Effector memory CD4-positive, alpha-beta T cell (primary cell): ENCODE measurements around the gene OR2W1.

Experiments used
- DNase-seq, 3 donors: peaks; one replicate each; pipeline ENCODE4 v3.0.0-alpha.2; 2020
- H3K27ac ChIP-seq: 2 replicates; pipeline ENCODE4 v1.7.0; 2013; ENCODE audit warnings: mild to moderate bottlenecking, low read length, moderate library complexity; ENCODE audit not compliant: insufficient read depth, poor library complexity, severe bottlenecking
- H3K27me3 ChIP-seq: replicated peaks from 2 replicates; pipeline ENCODE4 v1.7.0; 2013; ENCODE audit warnings: mild to moderate bottlenecking, low read length; ENCODE audit not compliant: insufficient read depth, control insufficient read depth, poor library complexity, severe bottlenecking
- H3K36me3 ChIP-seq: 2 replicates; pipeline ENCODE4 v1.7.0; 2013; ENCODE audit warnings: mild to moderate bottlenecking, low read length, moderate library complexity; ENCODE audit not compliant: control insufficient read depth, insufficient read depth
- H3K4me1 ChIP-seq: 2 replicates; pipeline ENCODE4 v1.7.0; 2013; ENCODE audit warnings: low read length, mild to moderate bottlenecking; ENCODE audit not compliant: control insufficient read depth, insufficient read depth, poor library complexity, severe bottlenecking
- H3K4me3 ChIP-seq: 2 replicates; pipeline ENCODE4 v1.7.0; 2013; ENCODE audit warnings: low read length, low read depth, mild to moderate bottlenecking; ENCODE audit not compliant: insufficient read depth, poor library complexity, severe bottlenecking
- H3K9me3 ChIP-seq: 2 replicates; pipeline ENCODE4 v1.7.0; 2013; ENCODE audit warnings: mild to moderate bottlenecking, low read length, moderate library complexity; ENCODE audit not compliant: control insufficient read depth
- total RNA-seq, 3 donors: gene quantifications; one replicate each; lab custom pipeline; 2026; lab: John Stamatoyannopoulos, UW

Gene OR2W1, protein sequence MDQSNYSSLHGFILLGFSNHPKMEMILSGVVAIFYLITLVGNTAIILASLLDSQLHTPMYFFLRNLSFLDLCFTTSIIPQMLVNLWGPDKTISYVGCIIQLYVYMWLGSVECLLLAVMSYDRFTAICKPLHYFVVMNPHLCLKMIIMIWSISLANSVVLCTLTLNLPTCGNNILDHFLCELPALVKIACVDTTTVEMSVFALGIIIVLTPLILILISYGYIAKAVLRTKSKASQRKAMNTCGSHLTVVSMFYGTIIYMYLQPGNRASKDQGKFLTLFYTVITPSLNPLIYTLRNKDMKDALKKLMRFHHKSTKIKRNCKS
- 0 reads per million in 3 donors for total RNA-seq

DNA sequence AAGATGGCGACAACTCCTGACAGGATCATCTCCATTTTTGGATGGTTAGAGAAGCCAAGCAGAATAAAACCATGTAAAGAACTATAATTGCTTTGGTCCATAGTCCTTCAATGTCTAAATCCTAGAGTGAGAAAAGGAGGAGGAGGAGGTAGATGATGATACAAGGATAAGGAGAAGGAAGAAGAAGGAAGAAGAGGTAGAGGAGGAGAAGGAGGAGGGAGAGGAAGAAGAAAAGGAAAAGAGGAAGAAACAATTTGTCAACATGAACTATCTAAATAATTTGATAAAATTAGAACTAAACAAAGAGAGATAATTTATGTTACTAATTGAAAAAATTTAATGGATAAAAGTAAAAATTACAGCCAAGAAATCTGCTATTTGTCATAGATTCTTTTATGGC is at the start of gene OR2W1:
OR2W1 (minus strand) TSS at position 101 of the 400 bp plus-strand sequence; CDS start at position 101, 0 bp downstream.
- peaks cover 6% of the 10 kb centered on the region for H3K27me3 ChIP-seq
- no peak within 1 kb of the TSS for H3K27ac ChIP-seq
- no peaks in the 10 kb centered on the region for H3K4me1 ChIP-seq
- no peaks in the 10 kb centered on the region for H3K36me3 ChIP-seq
- no peak for DNase-seq
- no peak within 1 kb of the TSS for H3K4me3 ChIP-seq
- H3K9me3 ChIP-seq, result no peaks in the 10 kb centered on the region

DNA sequence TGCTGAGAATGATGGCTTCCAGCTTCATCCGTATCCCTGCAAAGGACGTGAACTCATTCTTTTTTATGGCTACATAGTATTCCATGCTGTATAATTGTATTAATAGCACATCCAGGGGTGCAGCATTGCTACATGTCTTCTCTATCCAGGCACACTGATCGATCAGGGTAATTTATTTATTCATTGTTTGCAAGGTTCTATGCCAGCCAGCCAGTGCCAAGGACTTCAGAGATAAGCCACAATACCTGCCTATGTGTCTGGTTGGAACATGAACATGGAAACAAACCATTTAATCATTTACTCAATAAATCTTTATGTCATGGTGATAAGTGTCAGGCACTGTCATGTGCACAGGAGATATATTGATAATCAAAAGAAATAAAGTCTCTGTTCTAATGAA is 48.0 kb upstream of the OR2W1 start:
- Histone ChIP-seq H3K4me3 (no peak overlapping the region), H3K27me3 (no peaks in the 10 kb centered on the region), H3K36me3 (no peaks in the 10 kb centered on the region), H3K4me1 (no peaks in the 10 kb centered on the region), H3K27ac (no peak overlapping the region), H3K9me3 (no peaks in the 10 kb centered on the region)
- DNase-seq, result no peak

GRCh38 chr6:29087213-29087612 is 42.2 kb upstream of the OR2W1 start, which contains the start of gene OR2B3:
TSS of gene OR2B3 (minus strand) at chr6:29087313. CDS start at chr6:29087248, 65 bp downstream.
- Histone ChIP-seq H3K4me1 (no peaks in the 10 kb centered on the region), H3K27me3 (no peaks in the 10 kb centered on the region), H3K9me3 (no peaks in the 10 kb centered on the region), H3K27ac (no peak within 1 kb of the TSS), H3K36me3 (no peaks in the 10 kb centered on the region), H3K4me3 (no peak within 1 kb of the TSS)
- DNase-seq, result no peak

GRCh38 chr6:29082457-29082856 is 37.5 kb upstream of the OR2W1 start:
- H3K9me3 ChIP-seq, result no peaks in the 10 kb centered on the region
- no peak overlapping the region for H3K27ac ChIP-seq
- no peaks in the 10 kb centered on the region for H3K27me3 ChIP-seq
- no peak for DNase-seq
- H3K4me3 ChIP-seq, result no peak overlapping the region
- no peaks in the 10 kb centered on the region for H3K36me3 ChIP-seq
- H3K4me1 ChIP-seq, result no peaks in the 10 kb centered on the region

DNA sequence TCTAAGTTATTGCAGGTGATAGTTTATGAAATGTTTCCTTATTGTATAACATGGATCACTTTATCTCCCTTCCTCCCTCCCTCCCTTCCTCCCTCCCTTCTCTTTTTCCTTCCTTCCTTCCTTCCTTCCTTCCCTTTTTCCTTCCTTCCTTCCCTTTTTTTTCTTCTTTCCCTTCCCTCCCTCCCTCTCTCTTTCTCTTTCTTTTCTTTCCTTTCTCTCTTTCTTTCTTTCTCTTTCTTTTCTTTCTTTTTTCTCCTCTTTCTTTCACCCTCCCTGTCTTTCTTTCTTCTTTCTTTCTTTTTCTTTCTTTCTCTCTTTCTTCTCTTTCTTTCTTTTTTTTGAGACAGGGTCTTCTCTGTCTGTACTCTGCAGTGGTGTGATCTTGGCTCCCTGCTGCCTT is 36.3 kb upstream of the OR2W1 start:
- H3K27me3 ChIP-seq, result no peaks in the 10 kb centered on the region
- no peak overlapping the region for H3K27ac ChIP-seq
- H3K4me3 ChIP-seq, result no peak overlapping the region
- no peaks in the 10 kb centered on the region for H3K4me1 ChIP-seq
- no peaks in the 10 kb centered on the region for H3K9me3 ChIP-seq
- no peaks in the 10 kb centered on the region for H3K36me3 ChIP-seq
- no peak for DNase-seq

GRCh38 chr6:29079203-29079602 is 34.2 kb upstream of the OR2W1 start:
- Histone ChIP-seq H3K9me3 (no peaks in the 10 kb centered on the region), H3K4me1 (no peaks in the 10 kb centered on the region), H3K36me3 (no peaks in the 10 kb centered on the region), H3K27ac (no peak overlapping the region), H3K27me3 (no peaks in the 10 kb centered on the region), H3K4me3 (no peak overlapping the region)
- DNase-seq, result no peak

DNA sequence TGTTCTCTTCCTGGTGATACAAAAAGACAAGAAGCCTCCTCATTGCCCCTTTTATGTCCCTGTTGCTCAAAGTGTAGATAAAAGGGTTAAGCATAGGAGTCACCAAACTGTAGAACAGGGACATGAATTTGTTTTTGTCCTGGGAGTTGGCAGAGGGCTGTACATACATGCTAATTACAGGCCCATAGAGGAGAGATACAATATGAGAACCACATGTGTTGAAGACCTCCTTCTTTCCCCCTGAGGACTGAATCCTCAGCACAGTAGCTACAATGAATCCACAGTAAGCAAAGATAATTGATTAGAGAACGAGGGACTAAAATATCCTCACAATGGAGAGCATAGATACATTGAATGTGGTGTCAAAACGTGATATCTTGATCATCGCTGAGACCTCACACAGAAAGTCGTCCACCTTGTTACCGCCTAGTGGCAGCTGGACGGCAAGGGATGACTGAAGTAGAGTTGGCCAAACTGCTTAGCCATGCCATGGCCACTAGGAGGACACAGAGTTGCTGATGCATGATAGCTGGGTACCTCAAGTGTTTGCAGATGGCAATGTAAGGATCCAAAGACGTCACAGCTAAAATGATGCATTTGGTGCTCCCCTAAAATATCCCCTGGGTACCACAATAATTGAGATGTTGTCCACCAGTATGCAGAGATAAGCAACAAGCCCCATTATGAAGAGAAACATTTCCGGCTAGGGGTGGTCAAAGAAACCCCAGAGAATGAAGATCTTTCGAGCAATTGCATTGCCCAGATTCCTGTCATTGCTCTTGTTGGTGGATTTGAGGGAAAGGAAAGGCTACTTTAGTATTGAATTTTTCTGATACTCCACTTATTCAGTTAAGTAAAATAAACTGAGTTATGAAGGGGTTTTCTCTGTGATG is 27.1 kb upstream of the OR2W1 start:
- DNase-seq, result no peak

GRCh38 chr6:29051680-29052079 is 6.7 kb upstream of the OR2W1 start:
- H3K9me3 ChIP-seq, result no peaks in the 10 kb centered on the region
- no peak overlapping the region for H3K4me3 ChIP-seq
- H3K27me3 ChIP-seq, result peaks cover 4% of the 10 kb centered on the region
- no peak for DNase-seq
- H3K4me1 ChIP-seq, result no peaks in the 10 kb centered on the region
- H3K27ac ChIP-seq, result no peak overlapping the region
- no peaks in the 10 kb centered on the region for H3K36me3 ChIP-seq

More for the DNA sequence above, 27.1 kb upstream of the OR2W1 start:
- H3K9me3 ChIP-seq, result no peaks in the 10 kb centered on the region
- H3K36me3 ChIP-seq, result no peaks in the 10 kb centered on the region
- H3K27me3 ChIP-seq, result peaks cover 4% of the 10 kb centered on the region
- H3K4me3 ChIP-seq, result no peak overlapping the region
- H3K27ac ChIP-seq, result no peak overlapping the region
- no peaks in the 10 kb centered on the region for H3K4me1 ChIP-seq

- DNase-seq, result no peak
- Histone ChIP-seq H3K4me3 (no peak overlapping the region), H3K9me3 (no peaks in the 10 kb centered on the region), H3K27ac (no peak overlapping the region), H3K36me3 (no peaks in the 10 kb centered on the region), H3K4me1 (no peaks in the 10 kb centered on the region), H3K27me3 (no peaks in the 10 kb centered on the region)
Observed at GRCh38 chr6:29035951-29036350, 9.0 kb downstream of the OR2W1 start.

DNA sequence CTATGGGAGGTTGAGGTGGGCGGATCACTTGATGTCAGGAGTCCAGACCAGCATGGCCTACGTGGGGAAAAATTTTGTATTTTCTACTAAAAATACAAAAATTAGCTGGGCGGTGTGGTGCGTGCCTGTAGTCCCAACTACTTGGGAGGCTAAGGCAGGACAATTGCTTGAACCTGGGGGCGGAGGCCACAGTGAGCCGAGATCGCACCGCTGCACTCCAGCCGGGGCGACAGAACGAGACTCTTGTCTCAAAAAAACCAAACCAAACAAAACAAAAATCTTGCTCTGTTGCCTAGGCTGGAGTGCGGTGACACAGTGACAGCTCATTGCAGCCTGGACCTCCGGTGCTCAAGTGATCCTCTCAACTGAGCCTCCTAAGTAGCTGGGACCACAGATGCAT is 16.2 kb downstream of the OR2W1 start:
- Histone ChIP-seq H3K27ac (no peak overlapping the region), H3K4me3 (no peak overlapping the region), H3K9me3 (no peaks in the 10 kb centered on the region), H3K4me1 (no peaks in the 10 kb centered on the region), H3K27me3 (no peaks in the 10 kb centered on the region), H3K36me3 (no peaks in the 10 kb centered on the region)
- DNase-seq, result no peak
